Muscle of leg (tissue), 11 donors: ENCODE measurements around the gene MRTFA. TPM values are rescaled to one million over a fixed set of nuclear protein-coding genes. Genes with fewer than 3 reads are reported as not detected.

Experiments used
- DNase-seq: peaks from one replicate; pipeline ENCODE4 v3.0.0; 2013
- H3K27ac ChIP-seq: one replicate; pipeline ENCODE4 v1.5.1; 2013; ENCODE audit warnings: mild to moderate bottlenecking, low read length, control low read depth
- H3K27me3 ChIP-seq: one replicate; pipeline ENCODE4 v1.6.1; 2013; ENCODE audit warnings: low read length; ENCODE audit not compliant: control insufficient read depth, insufficient read depth
- H3K36me3 ChIP-seq: one replicate; pipeline ENCODE4 v1.6.1; 2013; ENCODE audit warnings: low read length; ENCODE audit not compliant: control insufficient read depth, insufficient read depth
- H3K4me1 ChIP-seq: one replicate; pipeline ENCODE4 v1.6.1; 2013; ENCODE audit warnings: low read length; ENCODE audit not compliant: control insufficient read depth, insufficient read depth
- H3K4me3 ChIP-seq: one replicate; pipeline ENCODE4 v1.5.1; 2013; ENCODE audit warnings: low read length, control low read depth
- H3K9me3 ChIP-seq: replicated peaks from 2 replicates; pipeline ENCODE4 v1.6.1; 2013; ENCODE audit warnings: low read depth, low read length; ENCODE audit not compliant: control insufficient read depth
- WGBS: methylation state at CpG from one replicate; pipeline ENCODE4 v1.1.5; 2013; ENCODE audit warnings: missing lambda C conversion rate; ENCODE audit not compliant: insufficient coverage; 5-methylcytosine and 5-hydroxymethylcytosine counted together
- polyA plus RNA-seq, 8 donors: library from polyadenylated mRNA; unstranded; fragments of 120-200 nt; gene quantifications; one replicate each; pipeline versions ENCODE4 v1.2.1 to v1.2.3, GENCODE V29; 2013; ENCODE audit warnings: inconsistent platforms in 1 of 8, low replicate concordance in 1 of 8; ENCODE audit not compliant: insufficient read length in 8 of 8, insufficient read depth in 1 of 8
- total RNA-seq: library from RNA; stranded (reverse); fragments of 120-200 nt; gene quantifications from one replicate; pipeline ENCODE4 v1.2.4, GENCODE V29; 2013

Gene MRTFA
- total and polyA plus RNA-seq, 9 donors: 19.0 to 35.7 (median 29.5) TPM

GRCh38 chr22:40476341-40476740 lies 160.2 kb downstream of the MRTFA start:
- no peak for DNase-seq

GRCh38 chr22:40473703-40474102 lies 162.8 kb downstream of the MRTFA start:
- H3K27me3 ChIP-seq: no peaks in the 10 kb centered on the region
- DNase-seq: no peak
- no peak overlapping the region for H3K4me3 ChIP-seq
- no peak overlapping the region for H3K27ac ChIP-seq
- H3K36me3 ChIP-seq: no peaks in the 10 kb centered on the region
- H3K4me1 ChIP-seq: no peaks in the 10 kb centered on the region
- H3K9me3 ChIP-seq: no peaks in the 10 kb centered on the region

More at GRCh38 chr22:40476341-40476740, 160.2 kb downstream of the MRTFA start:
- H3K4me3 ChIP-seq: no peak overlapping the region
- no peaks in the 10 kb centered on the region for H3K36me3 ChIP-seq
- 85% methylated on average over 3 of the region's 4 CpGs for WGBS
- no peaks in the 10 kb centered on the region for H3K27me3 ChIP-seq
- H3K4me1 ChIP-seq: no peaks in the 10 kb centered on the region
- no peak overlapping the region for H3K27ac ChIP-seq
- no peaks in the 10 kb centered on the region for H3K9me3 ChIP-seq

DNA sequence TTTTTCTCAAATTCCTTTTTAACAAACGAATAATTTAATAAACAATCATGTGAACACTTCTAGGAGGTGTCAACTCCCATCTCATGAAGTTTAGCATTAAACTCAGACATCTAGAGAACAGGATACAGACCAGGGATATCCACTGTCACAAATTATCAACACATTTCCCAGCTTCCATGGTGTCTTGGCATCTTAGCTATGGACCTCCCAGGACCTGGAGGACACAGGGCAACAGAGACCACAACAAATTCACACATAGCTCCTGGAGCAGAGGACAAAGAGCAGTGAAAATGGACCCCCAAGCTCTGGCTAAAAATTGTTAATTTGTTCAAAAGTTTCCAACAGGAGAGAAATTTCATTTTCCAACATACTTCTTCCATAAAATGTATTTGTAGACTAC lies 163.9 kb downstream of the MRTFA start:
- no peaks in the 10 kb centered on the region for H3K27me3 ChIP-seq
- H3K36me3 ChIP-seq: no peaks in the 10 kb centered on the region
- no peaks in the 10 kb centered on the region for H3K9me3 ChIP-seq
- no peak overlapping the region for H3K4me3 ChIP-seq
- H3K4me1 ChIP-seq: peaks cover 2% of the 10 kb centered on the region
- DNase-seq: no peak
- WGBS: no CpG with 5 or more reads among the region's 1 CpG
- no peak overlapping the region for H3K27ac ChIP-seq

GRCh38 chr22:40472051-40472450 lies 164.5 kb downstream of the MRTFA start:
- WGBS: no CpG with 5 or more reads among the region's 2 CpGs
- Histone ChIP-seq H3K27ac (no peak overlapping the region), H3K27me3 (no peaks in the 10 kb centered on the region), H3K4me1 (peaks cover 2% of the 10 kb centered on the region), H3K36me3 (no peaks in the 10 kb centered on the region), H3K4me3 (no peak overlapping the region), H3K9me3 (no peaks in the 10 kb centered on the region)
- DNase-seq: no peak

DNA sequence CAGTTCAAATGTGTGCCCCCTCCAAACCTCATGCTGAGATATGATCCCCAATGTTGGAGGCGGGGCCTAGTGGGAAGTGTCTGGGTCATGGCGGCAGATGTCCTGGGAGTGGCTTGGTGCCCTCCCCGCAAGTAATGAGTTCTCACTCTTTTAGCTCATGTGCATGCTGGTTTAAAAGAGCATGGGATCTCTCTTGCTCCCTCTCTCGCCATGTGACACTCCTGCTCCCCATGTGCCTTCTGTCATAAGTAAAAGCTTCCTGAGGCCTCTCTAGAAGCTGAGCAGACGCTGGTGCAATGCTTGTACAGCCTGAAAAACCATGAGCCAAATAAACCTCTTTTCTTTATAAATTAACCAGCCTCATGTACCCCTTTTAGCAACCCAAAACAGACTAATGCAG lies 167.3 kb downstream of the MRTFA start:
- H3K36me3 ChIP-seq: no peaks in the 10 kb centered on the region
- no peak for DNase-seq
- 82% methylated on average over 5 of the region's 5 CpGs for WGBS
- H3K27ac ChIP-seq: no peak overlapping the region
- H3K4me1 ChIP-seq: peaks cover 2% of the 10 kb centered on the region
- no peaks in the 10 kb centered on the region for H3K27me3 ChIP-seq
- H3K4me3 ChIP-seq: no peak overlapping the region
- no peaks in the 10 kb centered on the region for H3K9me3 ChIP-seq

GRCh38 chr22:40468616-40469015 lies 167.9 kb downstream of the MRTFA start:
- no peaks in the 10 kb centered on the region for H3K36me3 ChIP-seq
- H3K4me3 ChIP-seq: no peak overlapping the region
- peaks cover 2% of the 10 kb centered on the region for H3K4me1 ChIP-seq
- H3K27me3 ChIP-seq: no peaks in the 10 kb centered on the region
- peak; percentile 50 for DNase-seq
- H3K27ac ChIP-seq: no peak overlapping the region
- H3K9me3 ChIP-seq: no peaks in the 10 kb centered on the region

GRCh38 chr22:40466976-40467375 lies 169.5 kb downstream of the MRTFA start:
- Histone ChIP-seq H3K4me1 (peaks cover 2% of the 10 kb centered on the region), H3K9me3 (no peaks in the 10 kb centered on the region), H3K27me3 (no peaks in the 10 kb centered on the region), H3K27ac (no peak overlapping the region), H3K36me3 (peaks cover 5% of the 10 kb centered on the region), H3K4me3 (no peak overlapping the region)
- no peak for DNase-seq
- WGBS: no CpG with 5 or more reads among the region's 1 CpG

DNA sequence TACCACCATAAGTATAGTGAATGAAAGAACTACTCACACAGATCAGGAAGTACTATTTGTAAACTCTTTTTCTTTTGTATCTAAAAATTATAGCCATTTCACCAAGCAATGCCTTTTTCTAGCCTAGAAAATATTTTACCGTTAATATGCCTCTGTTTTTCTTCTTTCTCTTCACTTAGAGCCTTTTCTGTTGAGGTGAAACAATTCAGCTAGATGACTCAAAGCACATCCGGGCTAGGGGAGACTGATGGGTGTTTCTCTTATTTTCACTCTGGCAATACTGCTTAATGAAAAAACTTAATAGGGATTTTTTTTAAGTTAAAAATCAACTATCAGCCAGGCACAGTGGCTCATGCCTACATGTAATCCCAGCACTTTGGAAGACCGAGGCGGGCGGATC lies 172.8 kb downstream of the MRTFA start:
- Histone ChIP-seq H3K27ac (no peak overlapping the region), H3K4me1 (peaks cover 2% of the 10 kb centered on the region), H3K36me3 (peaks cover 14% of the 10 kb centered on the region), H3K27me3 (no peaks in the 10 kb centered on the region), H3K9me3 (no peaks in the 10 kb centered on the region), H3K4me3 (no peak overlapping the region)
- WGBS: no CpG with 5 or more reads among the region's 5 CpGs
- no peak for DNase-seq

GRCh38 chr22:40463017-40463631 lies 173.4 kb downstream of the MRTFA start:
- Histone ChIP-seq H3K4me1 (peaks cover 2% of the 10 kb centered on the region), H3K27ac (no peak overlapping the region), H3K4me3 (peak overlapping the region; percentile 25), H3K27me3 (no peaks in the 10 kb centered on the region), H3K9me3 (no peaks in the 10 kb centered on the region), H3K36me3 (peaks cover 14% of the 10 kb centered on the region)
- WGBS: 69% methylated on average over 3 of the region's 13 CpGs
- DNase-seq: no peak

DNA sequence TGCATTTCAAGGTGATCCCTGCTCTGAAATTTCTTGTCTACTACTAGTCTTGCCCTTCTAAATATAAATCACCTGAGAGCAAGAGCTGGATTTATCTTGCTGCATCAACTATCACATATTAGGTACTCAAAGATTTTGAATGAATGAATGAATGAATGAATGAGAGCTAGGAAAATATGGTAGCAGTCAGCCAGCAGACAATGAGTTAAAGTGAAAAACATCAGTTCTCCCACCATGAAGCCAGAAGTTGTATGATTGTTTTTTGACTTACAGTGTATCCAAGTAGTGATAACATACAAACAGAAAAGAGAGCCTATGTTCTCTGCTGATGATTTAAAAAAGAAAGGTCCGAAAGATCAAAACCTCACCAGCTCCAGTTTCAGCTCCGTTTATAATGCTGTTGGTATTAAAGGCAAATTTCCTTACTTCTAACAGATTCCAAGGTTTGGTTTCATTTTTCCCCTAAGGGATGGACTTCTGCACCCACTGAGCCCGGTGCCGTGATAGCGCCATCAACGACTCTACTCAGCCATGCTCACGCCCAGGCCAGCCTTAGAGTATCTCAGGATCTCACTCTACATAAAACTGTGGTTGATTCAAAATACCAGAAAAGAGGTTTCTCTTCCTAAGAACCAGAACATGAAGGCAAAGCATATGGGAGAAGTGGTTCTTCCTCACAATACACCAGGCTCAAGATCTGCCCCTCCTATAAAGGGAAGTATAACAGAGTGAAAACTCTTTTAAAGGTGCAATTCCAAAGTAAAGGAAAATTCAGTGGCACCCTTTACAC lies 174.1 kb downstream of the MRTFA start:
- Histone ChIP-seq H3K4me3 (peak overlapping the region; percentile 25), H3K36me3 (peaks cover 14% of the 10 kb centered on the region), H3K9me3 (no peaks in the 10 kb centered on the region), H3K27me3 (no peaks in the 10 kb centered on the region), H3K27ac (no peak overlapping the region), H3K4me1 (no peaks in the 10 kb centered on the region)
- 88% methylated on average over 5 of the region's 7 CpGs for WGBS
- DNase-seq: no peak
